ENCODE results near the gene SH3GL3.
A peak's percentile ranks its signal among the peaks of the same experiment; 100 is the strongest.

The SH3GL3 gene

DNA sequence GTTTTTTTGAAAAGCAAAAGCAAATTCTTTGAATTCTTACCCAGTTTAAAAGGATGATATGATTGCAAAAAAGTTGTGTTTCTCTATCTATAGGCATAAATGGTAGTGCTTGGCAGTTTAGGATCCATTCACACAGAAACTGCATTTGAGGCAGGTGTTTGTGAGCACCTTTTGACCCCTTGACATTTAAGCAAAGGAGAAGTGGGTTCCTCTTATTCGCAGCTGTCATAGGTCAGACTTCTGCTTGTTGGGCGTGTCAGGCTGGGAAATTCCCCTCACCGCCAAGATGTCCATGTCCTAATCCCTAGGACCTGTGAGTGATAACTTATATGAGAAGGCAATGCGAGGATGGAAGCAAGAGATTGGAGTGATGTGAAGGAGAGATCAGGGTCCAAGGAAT lies 67.4 kb downstream of the SH3GL3 start:
- no peak for DNase-seq

DNA sequence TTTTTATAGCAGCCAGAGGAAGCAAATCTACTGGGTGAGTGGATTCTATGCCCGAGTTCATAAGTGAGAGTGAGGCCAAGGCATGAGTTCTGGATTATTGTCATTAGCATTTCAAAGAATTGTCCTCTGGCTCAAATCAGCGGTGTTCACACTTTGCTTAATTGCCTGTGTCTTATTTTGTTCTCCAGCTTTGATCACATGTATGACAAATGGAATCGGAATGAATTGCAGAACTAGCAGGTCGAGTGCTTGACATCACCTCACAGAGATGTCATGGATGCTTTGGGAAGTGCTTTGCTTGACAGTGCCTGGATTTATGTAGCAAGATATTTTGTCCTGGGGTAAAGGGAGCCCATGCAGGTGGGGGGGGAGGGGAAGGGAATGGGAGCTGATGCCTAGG lies 68.0 kb downstream of the SH3GL3 start:
- DNase-seq: no peak

DNA sequence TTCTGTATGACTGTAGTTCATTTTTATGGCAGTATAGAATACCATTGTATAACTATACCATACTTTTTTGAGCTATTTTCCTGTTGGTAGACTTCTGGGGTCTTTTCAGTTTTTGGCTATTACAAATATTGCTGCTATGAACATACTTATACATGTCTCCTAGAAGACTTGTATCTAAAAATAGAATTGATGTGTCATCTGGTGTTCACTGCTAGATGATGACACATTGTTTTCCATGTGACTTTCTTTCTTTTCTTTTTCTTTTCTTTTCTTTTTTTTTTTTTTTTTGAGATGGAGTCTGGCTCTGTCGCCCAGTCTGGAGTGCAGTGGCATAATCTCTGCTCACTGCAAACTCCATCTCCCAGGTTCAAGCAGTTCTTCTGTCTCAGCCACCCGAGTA lies 69.8 kb downstream of the SH3GL3 start:
- no peak for DNase-seq

DNA sequence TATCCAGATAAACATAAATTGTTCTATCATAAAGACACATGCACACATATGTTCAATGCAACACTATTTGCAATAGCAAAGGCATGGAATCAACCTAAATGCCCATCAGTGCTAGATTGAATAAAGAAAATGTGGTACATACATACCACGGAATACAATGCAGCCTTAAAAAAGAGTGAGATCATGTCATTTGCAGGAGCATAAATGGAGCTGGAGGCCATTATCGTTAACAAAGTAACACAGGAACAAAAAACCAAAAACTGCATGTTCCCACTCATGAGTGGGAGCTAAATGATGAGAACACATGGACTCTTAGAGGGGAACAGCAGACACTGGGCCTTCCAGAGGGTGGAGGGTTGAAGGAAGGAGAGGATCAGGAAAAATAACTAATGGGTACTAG lies 79.2 kb downstream of the SH3GL3 start:
- no peak for DNase-seq

DNA sequence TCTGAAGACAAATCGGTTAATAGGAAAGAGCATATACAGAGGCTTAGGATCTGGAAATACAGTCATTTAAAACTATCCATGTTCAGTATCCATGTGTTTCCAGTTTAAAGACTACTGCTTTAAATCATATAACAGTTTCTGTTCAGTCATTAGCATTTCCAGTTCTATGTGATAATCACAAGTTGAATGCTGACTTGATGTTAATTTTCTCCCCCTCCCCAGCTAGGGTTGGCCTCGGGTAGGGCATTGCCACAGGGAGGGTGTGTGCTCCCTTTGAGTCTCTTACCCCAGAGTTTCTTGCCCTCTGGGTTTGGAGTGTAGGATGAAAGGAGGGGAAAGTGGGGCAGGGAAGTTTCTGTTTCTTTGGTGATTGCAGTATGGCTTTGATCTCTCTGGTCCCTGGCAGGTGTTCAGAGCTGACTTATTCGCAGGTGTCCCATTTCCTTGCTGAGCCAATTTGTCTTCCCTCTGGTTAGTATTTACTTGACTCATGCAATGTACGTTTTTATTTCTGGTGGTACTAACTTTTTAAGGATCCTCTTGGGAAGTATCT lies 86.3 kb downstream of the SH3GL3 start:
- DNase-seq: no peak

DNA sequence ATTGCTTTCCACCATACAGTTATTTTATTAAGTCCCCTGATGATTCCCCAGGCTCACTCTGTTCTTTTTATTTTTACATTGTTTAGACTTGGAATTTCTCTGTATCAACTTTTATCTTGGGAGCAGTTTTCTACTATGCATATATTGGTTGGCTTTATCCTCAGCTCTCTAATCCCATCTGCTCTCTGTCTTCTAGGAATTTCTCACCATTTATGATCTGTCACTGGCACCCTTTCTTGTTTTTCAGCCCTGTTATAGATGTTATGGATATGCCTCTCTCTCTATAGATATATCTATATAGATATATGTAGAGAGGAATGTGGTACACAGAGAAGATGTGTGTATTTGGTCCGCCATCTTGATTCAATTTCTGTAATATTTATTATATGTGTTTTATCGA lies 90.5 kb downstream of the SH3GL3 start:
- DNase-seq: no peak

DNA sequence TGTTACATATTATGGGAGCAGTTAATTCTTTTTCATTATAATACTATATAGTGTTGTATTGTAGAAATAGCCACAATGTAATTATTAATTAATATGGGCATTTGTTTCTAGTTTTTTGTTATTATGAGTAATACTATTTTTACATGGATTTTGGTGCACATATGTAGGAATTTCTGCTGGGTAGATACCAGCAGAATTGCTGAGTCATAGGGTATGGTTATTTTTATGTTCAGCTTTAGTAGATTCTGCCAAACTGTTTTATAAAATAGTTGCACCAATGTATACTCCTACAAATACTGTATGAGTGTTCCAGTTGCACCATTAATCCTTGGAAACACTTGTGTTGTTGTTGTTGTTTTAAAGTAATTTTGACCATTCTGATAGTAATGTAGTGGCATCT lies 91.5 kb downstream of the SH3GL3 start:
- DNase-seq: no peak

DNA sequence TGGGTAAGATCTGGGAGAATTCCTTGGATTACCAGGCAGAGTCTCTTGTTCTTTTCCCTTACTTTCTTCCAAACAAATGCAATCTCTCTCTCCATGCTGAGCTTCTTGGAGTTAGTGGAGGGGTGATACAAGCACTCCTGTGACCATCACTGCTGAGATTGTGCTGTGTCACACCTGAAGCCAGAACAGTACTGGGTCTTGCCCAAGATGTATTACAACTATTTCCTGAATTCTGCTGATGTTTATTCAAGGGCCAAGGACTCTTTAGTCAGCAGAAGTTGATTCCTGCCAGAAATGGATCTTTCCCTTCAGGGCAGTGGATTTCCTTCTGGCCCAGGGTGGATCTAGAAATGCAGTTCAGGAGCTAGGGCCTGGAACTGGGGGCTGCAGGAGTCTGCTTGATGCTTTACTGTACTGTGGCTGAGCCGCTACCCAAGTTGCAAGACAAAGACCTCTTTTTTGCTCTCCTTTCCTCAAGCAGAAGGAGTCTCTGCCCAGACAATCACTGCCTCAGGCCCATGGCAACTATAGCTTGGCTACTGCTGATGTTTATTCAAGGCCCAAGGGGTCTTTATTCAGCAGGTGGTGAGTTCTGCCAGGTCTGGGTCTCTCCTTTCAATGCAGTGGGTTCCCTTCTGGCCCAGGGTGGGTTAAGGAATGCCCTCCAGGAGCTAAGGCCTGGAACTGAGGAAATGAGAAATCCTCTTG lies 98.8 kb downstream of the SH3GL3 start:
- no peak for DNase-seq

DNA sequence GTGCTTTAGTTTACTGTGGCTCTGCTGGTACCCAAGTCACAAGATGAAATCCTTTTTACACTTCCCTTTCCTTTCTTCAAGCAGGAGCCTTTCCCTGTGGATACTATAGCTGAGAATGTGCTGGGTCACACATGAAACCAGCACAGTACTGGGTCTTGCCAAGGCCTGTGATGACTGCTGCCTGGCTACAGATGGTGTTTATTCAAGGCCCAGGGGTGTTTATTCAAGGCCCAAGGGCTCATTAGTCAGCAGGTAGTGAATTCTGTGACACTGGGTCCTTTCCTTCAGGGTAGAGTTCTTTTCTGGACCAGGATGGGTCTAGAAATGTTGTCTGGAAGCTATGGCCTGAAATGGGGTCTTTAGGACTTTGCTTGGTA lies 99.4 kb downstream of the SH3GL3 start:
- no peak for DNase-seq

DNA sequence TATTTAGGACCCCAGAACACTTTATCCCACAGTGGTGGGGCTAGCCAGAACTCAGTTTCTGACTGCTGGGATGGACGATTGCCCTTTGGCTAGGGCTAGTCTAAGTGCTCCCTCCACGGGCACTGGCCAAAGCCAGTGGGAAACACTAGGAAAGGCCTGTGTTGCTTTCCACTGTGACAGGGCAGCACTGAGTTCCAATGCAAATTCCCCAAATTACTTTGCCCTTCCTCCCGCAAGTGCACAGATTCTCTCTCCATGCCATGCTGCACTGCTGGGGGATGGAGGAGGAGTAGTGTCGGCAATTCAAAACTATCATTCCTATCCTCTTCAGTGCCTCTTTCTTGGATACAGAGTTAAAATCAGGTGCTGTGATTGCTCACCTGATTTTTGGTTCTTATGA lies 100.0 kb downstream of the SH3GL3 start:
- no peak for DNase-seq

DNA sequence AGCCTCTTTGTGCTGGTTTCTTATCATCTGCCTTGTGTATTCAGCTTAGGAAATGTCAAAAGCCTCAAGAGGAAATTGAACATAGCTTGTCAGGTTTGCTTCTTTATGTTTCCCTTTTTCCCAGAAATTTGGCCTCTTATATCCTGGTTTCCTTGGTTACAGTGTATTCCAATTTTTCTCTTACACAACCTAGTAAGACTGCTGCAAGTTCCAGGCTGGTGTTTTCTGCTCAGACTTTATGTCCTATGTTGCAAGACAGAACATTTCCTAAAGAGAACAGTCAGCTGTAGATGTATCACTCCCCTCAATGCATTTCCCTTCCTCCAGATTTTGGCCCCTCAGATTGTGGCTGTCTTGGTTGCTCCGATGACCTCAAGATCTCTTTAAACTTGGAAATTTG lies 102.5 kb downstream of the SH3GL3 start:
- DNase-seq: no peak

DNA sequence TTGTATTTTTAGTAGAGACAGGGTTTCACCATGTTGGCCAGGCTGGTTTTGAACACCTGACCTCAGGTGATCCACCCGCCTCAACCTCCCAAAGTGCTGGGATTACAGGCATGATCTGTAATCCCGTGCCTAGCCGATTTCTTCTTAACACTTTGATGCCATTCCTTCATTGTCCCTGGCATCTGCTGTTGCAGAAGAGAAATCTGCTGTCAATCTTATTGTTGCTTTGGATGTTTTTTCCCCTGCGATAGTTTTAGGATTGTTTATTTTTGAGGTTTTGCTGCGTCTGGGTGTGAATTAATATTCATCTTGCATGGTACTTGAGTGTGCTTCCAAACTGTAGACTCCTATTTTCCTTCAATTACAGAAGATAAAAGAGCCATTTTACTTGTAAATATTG lies 107.4 kb downstream of the SH3GL3 start:
- DNase-seq: no peak

DNA sequence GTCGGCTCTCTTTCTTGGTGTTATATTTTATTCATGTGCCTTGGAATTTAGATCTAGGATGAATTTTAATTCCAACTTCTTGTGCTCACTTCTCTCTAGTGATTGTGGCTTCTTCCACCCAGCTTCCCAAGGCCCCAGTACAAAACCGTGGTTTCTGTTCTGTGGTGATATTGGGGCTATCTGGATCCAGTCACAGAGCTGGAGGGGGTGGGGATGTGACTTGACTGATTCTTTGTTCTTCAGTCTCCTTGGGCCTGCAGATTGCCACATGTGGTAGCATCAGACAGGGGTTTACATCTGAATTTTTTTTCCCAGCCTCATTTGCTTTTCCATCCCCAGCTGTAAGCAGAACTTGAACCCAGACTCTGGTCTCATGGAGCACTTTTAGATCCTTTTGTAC lies 108.2 kb downstream of the SH3GL3 start:
- DNase-seq: no peak

DNA sequence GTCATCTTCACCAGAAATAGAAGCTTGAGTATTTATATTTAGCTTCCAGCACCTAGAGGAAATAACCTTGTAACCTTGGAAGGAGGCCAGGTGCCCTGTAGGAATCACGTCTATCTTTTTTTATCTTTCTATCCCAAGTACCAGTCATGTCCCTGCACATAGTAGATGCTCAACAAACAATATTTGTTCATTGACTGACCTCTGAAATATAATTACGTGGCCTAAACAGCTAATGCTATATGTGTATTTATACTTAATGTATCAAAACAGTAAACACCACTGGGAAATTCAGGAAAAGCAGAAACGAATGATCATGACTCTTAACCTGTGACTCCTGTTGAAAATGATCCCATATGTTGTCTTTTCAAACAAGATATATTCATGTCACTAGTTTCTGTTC lies 108.9 kb downstream of the SH3GL3 start:
- no peak for DNase-seq

DNA sequence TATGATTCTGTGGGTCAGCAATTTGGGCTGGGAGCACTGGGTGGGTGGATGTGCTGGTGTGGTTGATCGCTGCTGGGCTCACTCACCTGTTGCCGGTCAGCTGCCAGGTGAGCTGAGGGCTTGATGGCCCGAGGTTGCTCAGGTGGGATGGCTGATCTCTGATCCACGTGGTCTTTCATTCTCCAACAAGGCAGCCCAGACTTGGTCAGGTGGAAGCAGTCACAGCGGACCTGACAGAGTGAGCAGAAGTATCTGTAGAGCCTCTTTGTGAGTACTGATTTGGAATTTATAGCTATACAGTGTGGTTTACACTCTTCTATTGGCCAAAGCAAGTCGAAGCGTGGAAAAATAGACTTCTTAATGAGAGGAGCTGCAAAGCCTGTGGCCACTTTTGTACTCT lies 109.6 kb downstream of the SH3GL3 start:
- DNase-seq: no peak

DNA sequence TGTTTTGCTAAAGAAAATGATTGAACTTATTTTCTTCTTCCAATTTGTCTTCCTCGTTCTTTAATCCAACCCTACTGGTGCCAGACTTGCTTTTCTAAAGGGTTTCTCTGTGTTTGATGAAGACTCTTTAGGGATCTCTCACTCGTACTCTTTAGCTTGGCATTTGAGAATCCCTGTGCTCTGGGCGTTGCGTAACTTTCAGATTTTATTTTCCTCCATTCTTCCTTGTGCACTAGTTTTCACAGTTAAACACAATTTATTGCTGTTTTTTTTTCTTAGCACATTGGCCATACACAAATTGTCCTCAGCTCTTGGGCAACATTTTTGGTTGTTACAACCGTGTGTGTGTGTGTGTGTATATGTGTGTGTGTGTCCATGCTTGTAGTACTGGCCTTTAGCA lies 111.0 kb downstream of the SH3GL3 start:
- DNase-seq: no peak

DNA sequence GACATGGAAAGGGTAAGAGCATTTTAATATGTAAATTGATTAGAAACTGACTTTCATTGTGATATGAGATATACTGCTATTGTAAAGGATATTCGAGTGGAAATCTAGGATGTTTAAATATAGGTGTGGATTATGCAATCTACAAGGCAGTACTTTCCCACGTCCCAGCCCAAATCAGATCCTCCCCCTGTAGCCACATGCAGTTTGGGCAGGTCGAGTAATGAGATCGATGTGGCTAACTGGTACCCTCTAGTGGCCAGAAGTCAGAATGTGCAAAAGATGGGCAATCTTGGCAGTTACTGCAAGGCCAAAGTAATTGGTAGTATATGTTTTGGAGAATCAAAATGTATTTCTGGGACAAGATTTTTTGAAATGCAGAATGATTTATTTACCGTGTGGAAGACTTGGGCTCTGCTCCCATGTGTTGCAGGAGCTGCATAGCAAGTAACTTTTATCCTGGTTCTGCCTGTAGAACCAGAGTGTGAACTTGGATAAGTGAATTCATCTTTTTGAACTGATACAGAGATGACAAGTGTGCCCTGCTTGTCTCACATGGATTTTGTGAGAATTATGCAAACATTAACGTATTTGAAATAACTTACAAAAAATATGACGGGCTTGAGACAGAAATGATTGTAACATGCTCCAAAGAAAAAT lies 112.3 kb downstream of the SH3GL3 start:
- DNase-seq: peak; percentile 73

DNA sequence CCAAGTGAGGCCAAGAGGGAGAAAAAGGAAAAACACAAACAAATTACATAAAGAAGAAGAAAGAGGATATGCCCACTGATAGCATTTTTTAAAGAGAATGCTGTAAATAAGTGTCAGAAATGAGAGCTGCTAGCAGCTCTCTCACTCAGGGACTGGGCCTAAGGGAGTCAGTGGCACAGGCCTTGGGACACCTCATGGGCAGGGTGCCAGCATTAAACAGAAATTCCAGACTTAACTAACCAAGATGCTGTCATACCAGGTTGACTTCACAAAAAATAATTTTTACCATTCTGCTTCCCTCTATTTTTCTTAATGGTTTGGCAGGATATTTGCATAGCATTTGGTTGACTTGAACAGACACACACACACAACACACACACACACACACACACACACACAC lies 114.5 kb downstream of the SH3GL3 start:
- DNase-seq: no peak

DNA sequence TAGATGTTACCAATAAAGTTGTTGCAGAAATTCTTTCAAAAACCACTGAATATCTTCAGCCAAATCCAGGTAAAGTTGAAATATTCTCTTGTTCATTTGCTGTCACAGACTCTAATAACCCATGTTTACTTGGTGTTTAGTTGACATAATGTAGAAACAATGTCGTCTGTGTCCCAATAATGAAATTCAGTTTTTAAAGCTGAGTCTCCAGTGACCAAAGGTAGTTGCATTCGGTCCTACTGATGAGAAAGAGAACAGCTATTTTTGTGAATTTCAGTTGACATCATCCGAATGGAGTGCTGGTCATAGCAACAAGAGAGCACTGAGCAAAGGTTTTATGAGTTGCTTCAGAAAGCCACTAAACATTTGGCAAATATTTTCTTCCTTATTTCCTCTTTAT lies 118.0 kb downstream of the SH3GL3 start:
- DNase-seq: no peak

DNA sequence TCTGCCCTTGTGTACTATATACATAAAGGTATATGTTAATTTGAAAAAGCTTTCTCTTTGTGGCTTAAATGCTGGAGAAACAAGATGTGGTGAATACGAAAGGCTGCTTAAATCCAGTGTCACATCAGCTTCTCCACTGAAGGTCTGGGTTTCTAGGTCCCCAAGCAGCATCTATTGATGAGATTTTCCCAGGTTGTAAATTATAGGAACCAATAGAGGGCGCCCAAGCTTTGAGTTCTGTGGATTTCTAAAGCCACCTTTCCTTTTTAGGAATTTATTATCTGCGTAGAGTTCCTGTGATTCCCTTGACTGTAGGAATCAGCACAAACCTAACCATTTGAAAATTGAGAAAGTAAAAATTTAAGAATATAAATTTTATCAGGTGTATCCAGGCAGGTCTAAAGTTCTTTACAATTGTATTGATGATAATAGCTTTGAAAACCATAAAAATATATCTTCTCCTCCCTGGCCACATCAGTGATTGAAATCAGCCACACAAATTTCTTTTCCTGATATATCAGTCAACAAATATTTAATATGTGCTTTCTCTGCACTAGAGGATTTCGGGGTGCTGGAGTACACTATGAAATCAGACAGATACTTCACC lies 118.5 kb downstream of the SH3GL3 start:
- no peak for DNase-seq

DNA sequence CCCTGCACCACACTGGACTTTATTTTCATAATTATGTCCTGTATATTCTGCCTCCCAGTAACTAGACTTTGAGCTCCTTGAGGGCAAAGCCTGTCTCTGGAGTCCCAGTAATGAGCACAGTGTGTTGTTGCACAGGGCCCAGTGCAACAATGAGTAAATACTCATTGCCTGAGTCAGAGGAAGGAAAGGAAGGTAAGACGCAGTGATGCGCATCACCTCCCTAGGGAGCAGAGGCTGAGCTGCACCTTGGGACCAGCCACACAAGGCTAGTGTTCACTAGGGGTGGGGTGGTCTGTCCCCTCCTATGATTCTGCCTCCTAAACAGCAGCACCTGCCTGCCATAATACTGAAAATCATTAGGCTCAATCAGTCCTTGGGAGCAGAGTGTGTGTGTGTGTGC lies 120.2 kb downstream of the SH3GL3 start:
- DNase-seq: no peak

DNA sequence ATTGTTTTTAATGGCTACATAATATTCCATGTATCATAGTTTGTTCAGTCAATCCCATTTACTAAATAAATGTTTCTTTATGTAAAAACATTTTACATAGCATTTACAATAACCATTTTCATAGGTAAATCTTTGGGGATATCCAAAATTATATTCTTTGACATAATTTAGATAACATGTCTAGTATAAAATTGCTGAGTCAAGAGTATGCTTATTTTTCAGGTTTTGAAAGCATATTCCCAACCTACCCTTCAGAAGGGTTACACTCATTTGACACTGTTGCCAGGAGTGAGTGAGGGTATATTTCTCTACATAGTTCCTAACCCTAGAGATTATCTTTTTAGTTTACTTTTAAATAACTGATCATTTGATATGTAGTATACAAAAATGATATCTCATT lies 122.2 kb downstream of the SH3GL3 start:
- DNase-seq: no peak

DNA sequence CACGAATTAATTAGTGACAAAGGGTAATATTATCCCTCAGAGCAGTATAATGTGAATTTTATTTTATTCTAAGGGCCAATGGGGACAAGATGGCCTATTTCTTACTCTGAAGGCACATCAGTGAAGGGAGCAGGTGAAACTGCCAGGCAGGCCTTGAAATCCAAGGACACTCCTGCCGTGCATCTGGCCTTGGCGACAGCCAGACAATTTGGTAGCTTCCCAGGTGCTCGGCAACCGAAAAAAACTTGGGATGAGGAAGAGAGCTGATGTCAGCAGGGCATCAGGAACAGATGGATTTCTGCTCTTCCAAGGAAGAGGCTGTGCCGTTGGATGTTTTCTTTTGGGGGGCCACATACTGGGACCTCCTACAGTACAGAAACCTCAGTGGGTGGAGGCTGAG lies 123.6 kb downstream of the SH3GL3 start:
- no peak for DNase-seq
